Measurements from ENCODE around the gene SLC41A3.
"Not testable (repeated sequence)": the region's sequence is repeated elsewhere in the genome, so short reads cannot be mapped to it uniquely, and the experiment has no call there.

The SLC41A3 gene

DNA sequence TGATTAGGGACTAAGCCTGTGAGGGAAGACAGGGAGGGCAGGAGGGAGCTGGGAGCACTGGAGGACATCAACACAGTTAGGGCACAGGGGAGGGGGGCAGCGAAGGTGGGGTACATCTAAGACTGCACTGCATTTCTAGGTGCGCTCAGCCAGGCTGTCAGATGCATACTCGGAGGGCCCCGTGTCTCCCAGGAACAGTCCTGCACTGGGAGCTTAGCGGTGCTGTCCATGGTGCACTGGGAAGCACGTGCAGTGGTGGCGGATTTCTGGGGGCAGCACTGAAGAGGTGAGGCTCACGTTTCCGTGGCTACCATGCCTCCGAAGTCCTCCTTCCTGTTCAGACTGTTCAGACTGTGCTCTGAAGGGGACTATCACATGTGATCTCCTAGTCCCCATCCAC, 60.5 kb downstream of the SLC41A3 start:
- no peak for DNase-seq

DNA sequence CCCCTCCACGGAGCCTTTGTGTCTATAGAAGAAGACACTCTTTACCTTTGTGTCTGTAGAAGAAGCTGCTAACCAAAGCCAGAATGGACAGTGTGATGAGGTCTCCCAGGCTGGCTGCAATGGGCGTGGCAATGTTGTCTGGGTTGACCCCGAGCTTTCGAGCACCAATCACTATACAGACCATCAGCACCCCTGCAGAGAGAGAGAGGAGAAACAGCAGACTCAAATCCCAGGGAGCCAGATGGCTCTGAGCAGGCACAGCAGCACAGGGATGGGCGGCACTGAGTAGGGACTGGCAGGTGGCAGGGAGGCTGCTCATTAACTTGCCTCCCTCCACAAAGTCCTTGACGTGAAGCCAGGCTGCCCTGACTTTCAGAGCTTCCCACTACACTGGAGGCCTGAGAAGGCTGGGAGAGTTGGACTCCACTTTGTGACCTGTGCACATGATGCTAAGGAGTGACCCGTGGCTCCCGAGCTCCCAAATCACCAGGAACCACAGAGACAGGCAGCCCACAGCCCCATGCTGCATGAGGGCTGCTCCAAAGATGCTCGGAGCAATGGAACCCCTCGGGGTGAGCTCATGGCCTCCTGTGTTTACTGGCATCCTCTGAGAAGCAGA, 61.1 kb downstream of the SLC41A3 start:
- no peak for DNase-seq

DNA sequence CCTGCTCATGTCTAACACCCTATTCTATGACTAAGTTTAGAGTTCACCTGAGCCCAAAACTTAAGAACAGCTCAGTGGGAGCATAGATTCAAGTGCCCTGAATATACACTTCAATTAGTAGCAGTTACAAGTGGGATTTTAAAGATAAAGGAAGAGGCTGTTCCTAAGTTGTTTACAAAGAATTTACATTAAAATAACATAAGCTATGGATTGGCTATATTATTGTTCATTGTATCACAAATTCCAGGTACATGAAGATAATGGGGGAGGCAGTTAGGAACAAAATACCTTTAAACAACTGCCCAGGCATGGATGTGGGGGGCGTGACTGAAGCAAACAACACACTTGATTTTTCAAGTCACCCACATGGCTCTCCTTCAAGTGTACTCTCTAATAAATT, 62.2 kb downstream of the SLC41A3 start:
- DNase-seq = no peak

DNA sequence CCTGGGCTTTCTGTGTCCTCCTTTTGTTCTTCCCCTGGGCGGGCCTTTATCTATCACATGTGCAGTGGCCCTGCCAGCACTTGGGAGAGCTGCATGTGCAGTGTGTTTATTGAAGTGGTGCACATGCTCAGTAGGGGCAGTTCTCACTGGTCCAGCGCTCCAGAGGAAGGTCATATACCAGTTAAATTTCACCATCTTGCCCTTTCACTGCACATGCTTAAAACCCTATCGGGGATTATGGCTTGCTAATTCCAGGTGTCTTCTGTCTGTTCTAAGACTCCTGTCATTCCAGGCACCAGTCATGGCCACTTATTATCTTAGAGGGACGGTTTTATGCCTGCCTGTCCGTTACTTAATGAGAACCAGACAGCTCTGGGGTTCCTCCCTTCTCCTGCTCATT, 62.7 kb downstream of the SLC41A3 start:
- no peak for DNase-seq

DNA sequence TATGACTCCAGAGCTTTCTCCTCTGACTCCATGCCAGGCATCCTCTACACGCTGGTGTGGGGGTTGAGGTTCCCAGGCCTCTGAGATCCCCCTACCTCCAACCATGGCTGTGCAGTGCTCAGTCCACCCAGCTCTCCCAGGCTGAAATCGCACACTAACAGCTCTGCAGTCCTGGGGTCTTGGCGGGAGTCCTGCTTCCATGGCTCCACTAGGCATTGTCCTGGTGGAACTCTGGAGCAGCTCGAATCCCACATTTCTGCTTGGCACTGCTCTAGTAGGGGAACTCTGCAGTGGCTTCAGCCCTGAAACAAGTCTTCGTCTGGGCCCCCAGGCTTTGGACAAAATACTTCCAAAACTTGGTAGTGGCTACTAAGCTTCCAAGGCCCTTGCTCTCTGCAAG, 64.2 kb downstream of the SLC41A3 start:
- DNase-seq = no peak

DNA sequence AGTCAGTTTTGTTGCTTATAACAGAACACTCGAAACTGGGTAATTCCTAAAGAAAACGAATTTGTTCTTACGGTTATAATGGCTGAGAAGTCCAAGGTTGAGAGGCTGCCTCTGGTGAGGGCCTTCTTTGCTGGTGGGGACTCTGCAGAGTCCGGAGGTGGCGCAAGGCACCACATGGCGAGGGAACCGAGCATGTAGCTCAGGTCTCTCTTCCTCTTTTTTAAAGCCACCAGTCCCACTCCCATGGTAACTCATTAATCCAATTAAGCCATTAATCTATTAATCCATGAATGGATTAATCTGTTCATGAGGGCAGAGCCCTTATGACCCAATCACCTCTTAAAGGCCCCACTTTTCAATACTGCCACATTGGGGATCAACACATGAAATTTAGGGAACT, 64.9 kb downstream of the SLC41A3 start:
- DNase-seq = no peak

DNA sequence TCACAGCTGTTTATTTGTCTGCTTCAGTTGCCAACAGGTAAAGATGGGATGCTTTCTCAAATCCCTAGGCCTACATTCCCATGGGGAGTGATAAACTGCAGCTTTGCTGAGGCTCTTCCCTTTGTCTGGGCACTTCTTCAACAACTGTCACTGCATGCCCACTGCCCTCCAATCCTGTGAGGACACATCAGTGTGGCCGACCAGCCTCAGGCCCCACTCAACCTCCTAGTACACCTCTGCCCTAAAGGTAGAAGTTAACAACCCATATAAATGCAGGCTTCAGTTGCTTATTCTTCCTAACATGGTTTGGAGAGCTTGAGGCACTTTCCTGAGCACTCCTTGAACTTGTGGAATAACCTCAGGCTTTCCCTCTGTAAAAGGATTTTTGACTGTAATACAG, 65.4 kb downstream of the SLC41A3 start:
- DNase-seq = no peak

DNA sequence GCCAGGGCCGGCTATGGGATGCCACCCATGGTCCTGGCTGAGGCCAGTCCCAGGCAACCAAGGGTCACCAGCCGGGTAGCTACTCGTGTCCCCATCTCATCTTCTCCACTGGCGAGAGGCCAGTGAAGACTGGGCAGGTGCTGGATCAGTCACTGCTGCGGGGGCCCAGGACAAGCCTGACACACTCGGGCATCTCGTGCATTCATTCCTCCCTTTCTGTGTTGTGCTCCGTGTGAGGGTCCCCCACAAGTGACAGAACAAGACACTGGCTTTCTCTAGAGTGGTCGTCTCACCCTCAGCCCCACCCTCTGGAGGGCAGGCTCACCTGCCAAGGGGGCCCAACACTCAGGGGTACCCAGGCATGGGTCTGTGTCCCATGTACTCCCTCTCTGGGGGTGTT, 66.6 kb downstream of the SLC41A3 start:
- DNase-seq = no peak

DNA sequence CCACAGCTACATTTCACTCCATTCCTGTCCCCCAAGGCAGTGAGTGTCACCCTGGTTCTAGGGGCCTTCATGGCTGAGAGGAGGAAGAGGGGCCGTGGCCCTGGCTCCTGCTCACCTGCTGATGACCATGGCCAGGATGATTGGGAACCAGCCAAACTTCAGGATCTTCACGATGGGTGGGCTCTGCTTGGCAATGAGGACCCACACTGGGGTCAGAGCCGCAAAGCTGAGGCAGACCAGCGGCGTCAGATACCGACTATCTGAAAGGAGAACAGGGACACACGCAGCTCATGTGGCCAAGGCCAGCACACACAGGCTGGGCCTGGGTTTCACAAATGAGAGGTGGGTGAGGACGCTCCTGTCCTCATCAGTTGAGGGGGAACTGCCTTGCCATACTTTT, 67.3 kb downstream of the SLC41A3 start:
- no peak for DNase-seq

DNA sequence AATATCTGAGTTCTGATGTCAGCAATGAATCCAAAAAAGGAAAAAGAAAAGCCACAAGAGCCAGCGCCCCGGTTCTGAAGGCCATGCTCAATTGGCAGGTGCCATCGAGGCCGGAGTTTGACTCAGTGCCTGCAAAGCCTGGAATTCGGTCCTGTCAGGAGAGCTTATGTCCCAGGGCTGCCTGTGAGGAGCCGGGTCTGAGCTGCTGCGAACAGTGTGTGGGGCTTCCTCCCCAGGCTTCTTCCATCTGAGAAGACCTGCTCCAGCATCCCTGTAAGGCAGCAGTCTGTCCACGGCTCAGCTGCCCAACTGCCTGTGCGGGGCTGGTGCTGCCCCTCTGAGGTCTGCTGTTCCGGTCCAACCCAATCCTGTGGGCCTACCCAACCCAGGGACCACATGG, 68.8 kb downstream of the SLC41A3 start:
- no peak for DNase-seq

DNA sequence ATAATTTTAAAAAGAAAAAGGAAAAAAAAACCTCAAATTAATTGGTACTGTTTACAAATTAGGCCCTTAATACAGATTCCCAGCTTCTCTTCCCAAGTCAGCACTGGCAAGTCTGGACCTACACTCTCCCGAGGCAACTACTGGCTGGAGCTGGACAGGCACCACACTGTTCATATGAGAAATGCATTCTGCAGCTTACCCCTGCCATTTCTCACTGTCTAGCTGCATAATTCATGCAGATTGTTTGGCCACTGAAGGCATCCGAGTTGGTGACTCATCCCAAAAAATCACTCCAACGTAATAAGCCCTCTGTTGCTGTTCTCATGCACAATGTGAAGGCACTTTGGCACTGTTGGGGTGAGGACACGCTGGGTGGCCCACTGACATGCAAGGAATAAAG, 69.7 kb downstream of the SLC41A3 start:
- DNase-seq = no peak

DNA sequence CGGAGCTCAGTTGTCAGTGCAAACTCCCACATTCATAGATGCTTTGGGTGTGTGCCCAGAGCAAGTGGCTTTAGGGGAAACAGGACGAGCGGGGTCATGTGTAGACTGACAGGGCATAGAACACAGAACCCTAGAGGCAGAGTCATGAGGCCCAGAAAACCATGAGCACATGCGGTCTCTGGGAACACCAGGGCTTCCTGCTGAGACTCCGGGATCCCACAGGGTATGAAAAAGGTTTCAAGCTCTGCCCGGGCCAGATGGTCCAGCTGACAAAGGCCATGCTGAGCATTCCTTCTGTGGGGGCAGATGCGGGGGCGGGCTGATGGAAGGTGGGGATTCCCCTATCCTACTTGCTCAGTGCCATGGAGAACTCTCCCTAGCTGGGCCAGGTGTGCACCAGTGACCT, 70.2 kb downstream of the SLC41A3 start:
- DNase-seq = no peak

DNA sequence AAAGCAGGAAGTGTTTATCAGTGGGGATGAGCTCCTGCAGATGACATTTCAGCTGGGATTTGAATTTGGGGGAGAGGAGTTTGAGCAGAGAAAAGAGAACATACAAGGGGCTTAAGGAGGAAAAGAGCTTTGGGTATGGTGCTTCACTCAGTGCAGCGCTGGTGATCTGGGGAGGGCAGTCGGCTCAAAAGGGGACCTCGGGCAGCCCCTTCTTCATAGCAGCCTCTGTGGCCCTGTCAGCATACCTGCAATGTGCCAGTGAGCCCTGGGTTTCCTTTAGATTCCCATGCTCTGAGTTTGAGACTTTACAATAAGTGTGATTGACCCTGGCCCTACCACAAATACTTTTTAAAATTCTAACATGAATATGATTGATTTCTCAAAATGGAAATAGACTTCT, 74.7 kb downstream of the SLC41A3 start:
- no peak for DNase-seq

DNA sequence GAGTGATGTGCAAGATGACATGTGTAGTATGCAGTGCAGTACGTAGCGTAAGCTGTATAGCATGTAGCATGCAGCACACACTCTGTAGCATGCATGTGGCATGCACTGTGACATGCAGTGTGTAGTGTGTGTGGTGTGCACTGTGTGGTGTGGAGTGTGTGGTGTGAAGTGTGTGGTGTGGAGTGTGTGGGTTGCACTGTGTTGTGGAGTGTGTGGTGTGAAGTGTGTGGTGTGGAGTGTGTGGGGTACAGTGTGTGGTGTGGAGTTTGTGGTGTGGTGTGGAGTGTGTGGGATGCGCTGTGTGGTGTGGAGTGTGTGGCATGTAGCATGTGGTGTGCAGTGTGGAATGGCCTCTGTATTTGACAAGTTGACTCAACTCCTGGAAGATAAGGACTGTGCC, 75.7 kb downstream of the SLC41A3 start:
- no peak for DNase-seq

DNA sequence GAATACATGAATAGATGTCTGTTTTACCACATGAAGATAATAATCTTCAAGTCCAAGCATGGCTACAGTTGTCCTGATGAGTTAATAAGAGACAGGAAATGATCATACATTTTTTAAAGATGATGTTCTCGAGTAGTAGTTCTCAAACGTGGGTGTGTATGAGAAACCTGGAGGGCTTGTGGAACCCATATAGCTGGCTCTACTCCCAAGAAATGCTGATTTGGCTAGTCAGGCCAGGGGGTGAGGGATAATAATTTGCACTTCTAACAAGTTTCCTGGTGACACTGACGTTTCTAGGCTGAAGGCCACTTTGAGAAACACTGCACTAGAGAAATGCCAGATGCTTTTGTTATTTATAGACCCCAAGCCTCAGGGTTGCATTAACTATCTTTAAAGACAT, 78.0 kb downstream of the SLC41A3 start:
- DNase-seq = no peak

DNA sequence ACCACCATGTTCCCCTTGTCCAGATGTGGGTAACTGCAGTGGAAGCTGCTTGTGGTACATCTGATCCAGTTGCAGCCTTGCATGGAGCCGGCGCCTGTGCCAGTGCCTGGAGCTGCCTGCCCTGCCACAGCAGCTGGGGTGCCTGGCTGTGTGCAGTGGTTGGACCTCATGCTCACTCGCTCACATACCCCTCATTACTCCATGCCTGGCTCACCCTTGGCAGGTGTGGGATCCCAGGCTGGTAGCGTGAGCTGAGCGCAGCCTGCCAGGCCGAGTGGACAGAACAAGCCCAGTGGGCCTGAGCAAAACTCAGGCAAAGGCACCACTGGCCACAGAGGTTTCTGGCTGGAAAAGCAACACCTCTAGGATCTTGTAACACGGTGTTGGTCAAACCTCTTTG, 79.2 kb downstream of the SLC41A3 start:
- no peak for DNase-seq

DNA sequence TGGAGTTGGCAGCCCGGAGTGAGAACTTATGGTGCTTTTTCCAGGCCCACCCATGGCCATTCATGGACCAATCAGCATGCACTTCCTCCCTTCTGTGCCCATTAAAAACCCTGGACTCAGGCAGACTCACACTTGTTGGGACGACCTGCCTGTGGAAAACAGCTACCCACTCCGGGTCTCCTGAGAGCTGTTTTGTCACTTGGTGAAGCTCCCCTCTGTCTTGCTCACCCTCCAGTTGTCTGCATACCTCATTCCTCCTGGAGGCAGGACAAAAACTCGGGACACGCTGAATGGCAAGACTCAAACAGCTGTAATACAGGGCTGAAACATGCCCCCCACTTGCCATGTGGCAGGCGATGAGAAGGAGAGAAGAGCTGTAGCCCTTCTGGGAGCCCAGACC, 79.7 kb downstream of the SLC41A3 start:
- no peak for DNase-seq

DNA sequence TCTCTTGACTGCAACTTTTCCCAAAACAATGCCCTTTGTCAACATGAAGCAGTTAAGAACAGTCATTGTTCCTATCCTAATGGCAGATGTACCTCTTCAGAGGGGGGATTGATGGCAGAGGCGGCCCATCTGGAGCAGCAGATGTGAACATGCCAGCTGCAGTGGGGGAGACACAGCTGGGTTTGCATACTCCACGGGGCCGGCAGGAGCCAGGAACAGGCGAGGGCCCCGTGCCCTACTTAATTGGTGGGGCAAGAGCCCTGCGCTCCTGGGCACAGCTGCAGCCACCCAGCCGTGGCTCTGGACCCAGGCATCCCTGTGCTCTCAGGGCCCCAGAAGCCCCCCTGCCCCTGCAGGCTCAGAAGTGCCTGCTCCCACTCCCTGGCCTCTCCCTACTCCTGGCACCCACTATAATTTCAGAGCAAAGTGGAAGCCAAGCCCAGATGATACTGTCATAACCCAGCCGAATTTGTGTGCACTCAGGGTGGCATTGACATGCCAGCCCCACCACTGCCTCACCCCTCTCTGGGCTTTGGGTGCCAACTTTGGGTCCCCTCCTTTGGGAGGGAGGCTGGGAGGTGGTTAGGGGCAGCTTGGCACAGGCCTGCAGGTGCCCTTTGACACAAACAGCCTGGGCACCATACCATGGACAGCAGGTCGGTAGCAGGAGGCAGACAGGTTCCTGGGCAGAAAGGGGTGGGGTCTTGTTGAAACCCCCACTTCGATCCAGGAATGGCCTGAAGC, 80.3 kb downstream of the SLC41A3 start:
- no peak for DNase-seq

DNA sequence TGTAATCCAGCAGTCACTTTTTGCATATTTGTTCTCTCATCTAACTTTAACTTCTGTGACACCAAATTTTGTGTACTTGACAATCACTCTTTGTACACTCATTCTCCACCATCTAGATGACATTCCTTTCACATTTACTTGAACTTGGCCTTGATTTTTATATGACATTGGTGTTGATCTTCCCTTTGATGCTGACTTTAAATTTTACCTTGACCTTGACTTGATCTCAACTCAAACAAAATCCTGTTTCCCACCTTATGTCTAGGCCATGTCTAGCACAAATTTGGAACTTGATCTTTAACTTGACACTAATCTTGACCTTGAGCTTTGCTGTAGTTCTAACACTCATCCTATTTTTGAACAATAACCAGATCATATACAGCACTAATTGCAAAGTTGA, 81.7 kb downstream of the SLC41A3 start:
- DNase-seq = no peak

DNA sequence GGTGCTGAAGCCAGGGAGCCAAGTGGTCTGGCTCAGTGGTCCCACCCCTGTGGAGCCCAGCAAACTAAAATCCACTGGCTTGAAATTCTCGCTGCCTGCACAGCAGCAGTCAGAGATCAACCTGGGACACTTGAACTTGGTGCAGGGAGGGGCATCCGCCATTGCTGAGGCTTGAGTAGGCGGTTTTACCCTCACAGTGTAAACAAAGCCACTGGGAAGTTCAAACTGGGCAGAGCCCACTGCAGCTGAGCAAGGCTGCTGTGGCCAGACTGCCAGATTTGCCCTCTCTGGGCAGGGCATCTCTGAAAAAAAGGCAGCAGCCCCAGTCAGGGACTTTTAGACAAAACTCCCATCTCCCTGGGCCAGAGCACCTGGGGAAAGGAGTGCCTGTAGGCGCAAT, 87.2 kb downstream of the SLC41A3 start:
- not testable (repeated sequence) for DNase-seq

DNA sequence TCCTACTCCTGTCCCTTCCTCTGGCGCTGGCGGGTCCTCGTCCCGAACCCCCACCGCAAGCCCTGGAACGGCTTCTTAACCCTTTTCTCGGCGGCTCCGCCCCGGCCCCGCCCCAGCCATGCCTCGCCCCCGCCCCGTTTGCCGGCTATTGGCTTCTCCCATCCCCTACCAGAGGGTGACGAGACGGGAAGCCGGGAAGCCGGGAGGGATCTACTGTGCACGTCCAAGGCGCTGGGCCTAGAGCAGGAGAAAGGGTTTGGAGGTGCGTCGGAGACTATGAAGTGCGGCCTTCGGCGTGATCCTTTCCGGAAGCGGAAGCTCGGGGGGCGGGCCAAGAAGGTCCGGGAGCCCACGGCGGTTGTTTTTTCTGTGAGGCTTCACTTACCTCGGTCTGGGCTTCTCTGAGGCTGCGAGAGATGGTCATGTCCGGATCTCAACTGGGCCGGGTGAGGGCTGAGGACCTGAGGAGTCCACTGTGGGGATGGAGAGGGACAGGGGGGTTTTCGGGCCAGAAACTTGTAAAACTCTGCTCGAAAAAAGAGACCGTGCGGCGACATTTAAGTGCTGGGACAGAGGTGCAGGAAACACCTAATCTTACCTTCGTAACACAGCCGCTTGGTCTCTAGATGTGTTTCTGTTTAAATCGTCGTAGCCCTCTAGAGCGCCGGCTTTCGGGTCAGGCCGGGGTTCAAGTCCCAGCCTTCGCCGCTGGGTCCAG, 93.5 kb downstream of the SLC41A3 start:
- peak; percentile 83 to 90 for DNase-seq

DNA sequence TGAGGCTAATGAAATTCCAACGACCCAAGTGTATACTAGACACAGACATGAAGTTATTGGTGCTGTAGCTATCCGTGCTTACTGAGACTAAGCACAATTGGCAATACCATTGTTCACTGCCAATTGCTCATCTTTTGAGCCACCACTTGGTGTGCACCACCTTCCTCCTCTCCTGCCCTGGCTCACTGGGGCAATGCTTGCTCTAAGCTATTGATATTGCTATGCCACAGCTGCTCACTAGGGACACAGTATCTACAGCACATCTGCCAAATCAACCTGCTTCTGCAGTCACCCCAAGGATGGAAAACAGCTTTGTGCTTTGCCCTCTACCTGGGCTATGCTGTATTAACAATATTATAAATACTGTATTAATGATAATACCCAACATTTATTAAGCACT, 99.0 kb downstream of the SLC41A3 start:
- not testable (repeated sequence) for DNase-seq

DNA sequence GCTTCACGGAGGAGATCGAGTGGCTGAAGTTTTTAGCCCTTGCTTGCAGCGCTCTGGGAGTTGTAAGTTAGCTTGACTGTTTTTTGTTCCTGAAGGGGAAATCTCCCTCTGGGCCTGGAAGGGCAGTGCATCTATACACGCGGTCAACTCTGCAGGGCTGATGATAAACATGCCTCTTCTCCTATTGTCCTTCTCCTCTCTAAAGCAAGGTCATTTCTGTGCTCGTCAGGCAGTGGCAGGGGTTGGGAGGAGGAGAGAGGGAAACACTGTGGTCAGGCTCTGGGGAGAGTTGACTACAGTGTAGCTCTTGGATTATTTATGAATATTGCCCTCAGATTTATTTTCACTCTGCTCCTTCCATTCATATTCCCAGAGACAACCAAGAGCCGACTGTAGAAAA, 106.8 kb downstream of the SLC41A3 start:
- not testable (repeated sequence) for DNase-seq

DNA sequence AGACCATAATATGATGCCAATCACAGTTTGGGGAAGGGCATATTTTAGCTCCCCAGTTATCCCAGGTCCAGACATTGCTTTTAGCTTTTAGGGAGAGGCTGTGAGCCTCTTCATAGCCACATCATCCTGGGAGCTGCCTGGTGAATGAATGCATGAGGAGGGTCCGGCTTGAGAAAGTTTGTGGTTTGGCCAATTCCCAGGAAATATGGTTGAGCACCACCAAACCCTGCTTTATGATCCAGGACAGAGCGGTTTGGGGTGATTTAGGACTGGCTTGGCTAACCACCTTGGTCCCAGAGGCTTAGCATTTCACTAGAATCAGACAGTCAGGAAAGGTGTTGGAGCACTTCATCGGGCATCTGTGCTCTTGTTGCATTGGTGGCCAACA, 107.9 kb downstream of the SLC41A3 start:
- not testable (repeated sequence) for DNase-seq

All from NCI-H1930 (cell line).